Measurements from ENCODE around the gene SCNN1B.
"Not testable (repeated sequence)": the region's sequence is repeated elsewhere in the genome, so short reads cannot be mapped to it uniquely, and the experiment has no call there.

SCNN1B gene

GRCh38 chr16:23355106-23355670 is 53.1 kb downstream of the SCNN1B start:
- no peak for DNase-seq (ENCODE audit: low read depth)

- no peak for DNase-seq (ENCODE audit: low read depth)
Measured at GRCh38 chr16:23356941-23357340, 54.8 kb downstream of the SCNN1B start.

GRCh38 chr16:23357761-23358290 is 55.7 kb downstream of the SCNN1B start:
- DNase-seq (ENCODE audit: low read depth), result no peak

- DNase-seq (ENCODE audit: low read depth), result no peak
Measured at GRCh38 chr16:23359092-23359760, 57.1 kb downstream of the SCNN1B start.

- DNase-seq (ENCODE audit: low read depth), result no peak
Measured at GRCh38 chr16:23362460-23363317, 60.6 kb downstream of the SCNN1B start.

GRCh38 chr16:23365602-23366240 is 63.6 kb downstream of the SCNN1B start:
- DNase-seq (ENCODE audit: low read depth), result no peak

- DNase-seq (ENCODE audit: low read depth), result not testable (repeated sequence)
Measured at GRCh38 chr16:23366341-23366740, 64.2 kb downstream of the SCNN1B start.

GRCh38 chr16:23367564-23367963 is 65.5 kb downstream of the SCNN1B start:
- DNase-seq (ENCODE audit: low read depth), result no peak

- DNase-seq (ENCODE audit: low read depth), result no peak
Measured at GRCh38 chr16:23367988-23368387, 65.9 kb downstream of the SCNN1B start.

GRCh38 chr16:23368469-23368868 is 66.4 kb downstream of the SCNN1B start:
- DNase-seq (ENCODE audit: low read depth), result no peak

- DNase-seq (ENCODE audit: low read depth), result no peak
Measured at GRCh38 chr16:23369416-23369815, 67.3 kb downstream of the SCNN1B start.

GRCh38 chr16:23371368-23371767 is 69.3 kb downstream of the SCNN1B start:
- DNase-seq (ENCODE audit: low read depth), result no peak

- no peak for DNase-seq (ENCODE audit: low read depth)
Measured at GRCh38 chr16:23373436-23374219, 71.5 kb downstream of the SCNN1B start.

- no peak for DNase-seq (ENCODE audit: low read depth)
Measured at GRCh38 chr16:23374721-23375510, 72.8 kb downstream of the SCNN1B start.

GRCh38 chr16:23375643-23376042 is 73.5 kb downstream of the SCNN1B start:
- DNase-seq (ENCODE audit: low read depth), result no peak

- DNase-seq (ENCODE audit: low read depth), result no peak
Measured at GRCh38 chr16:23377071-23377931, 75.2 kb downstream of the SCNN1B start.

GRCh38 chr16:23378256-23378655 is 76.2 kb downstream of the SCNN1B start:
- DNase-seq (ENCODE audit: low read depth), result no peak

GRCh38 chr16:23378921-23379320 is 76.8 kb downstream of the SCNN1B start:
- DNase-seq (ENCODE audit: low read depth), result no peak

- DNase-seq (ENCODE audit: low read depth), result no peak
Measured at GRCh38 chr16:23379707-23380106, 77.6 kb downstream of the SCNN1B start.

GRCh38 chr16:23380501-23380951 is 78.4 kb downstream of the SCNN1B start:
- no peak for DNase-seq (ENCODE audit: low read depth)
